ENCODE results near the gene SPOPL.

The SPOPL gene

DNA sequence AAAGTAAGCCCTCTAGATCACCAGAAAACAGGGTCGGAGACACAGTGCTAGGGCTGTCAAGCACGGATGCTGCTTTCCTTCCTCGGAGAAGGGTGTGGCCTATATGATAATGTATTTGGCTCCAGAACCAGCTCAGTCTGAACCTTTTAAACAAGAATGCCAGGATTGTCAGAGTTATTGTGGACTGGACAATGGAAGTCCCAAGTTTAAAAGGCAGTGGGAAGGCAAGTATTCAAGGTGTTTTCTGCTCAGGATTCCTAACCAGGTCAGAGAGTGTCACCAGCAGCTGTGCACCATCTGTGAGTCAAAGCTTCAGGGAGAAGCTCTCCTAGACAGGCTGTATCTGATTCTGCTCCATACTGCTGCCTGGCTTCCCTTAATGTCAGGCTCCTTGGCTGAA lies 94.8 kb downstream of the SPOPL start:
- in situ Hi-C loops (cut with HindIII; ENCODE audit: low sequenced_read_pairs) = no loop called here

DNA sequence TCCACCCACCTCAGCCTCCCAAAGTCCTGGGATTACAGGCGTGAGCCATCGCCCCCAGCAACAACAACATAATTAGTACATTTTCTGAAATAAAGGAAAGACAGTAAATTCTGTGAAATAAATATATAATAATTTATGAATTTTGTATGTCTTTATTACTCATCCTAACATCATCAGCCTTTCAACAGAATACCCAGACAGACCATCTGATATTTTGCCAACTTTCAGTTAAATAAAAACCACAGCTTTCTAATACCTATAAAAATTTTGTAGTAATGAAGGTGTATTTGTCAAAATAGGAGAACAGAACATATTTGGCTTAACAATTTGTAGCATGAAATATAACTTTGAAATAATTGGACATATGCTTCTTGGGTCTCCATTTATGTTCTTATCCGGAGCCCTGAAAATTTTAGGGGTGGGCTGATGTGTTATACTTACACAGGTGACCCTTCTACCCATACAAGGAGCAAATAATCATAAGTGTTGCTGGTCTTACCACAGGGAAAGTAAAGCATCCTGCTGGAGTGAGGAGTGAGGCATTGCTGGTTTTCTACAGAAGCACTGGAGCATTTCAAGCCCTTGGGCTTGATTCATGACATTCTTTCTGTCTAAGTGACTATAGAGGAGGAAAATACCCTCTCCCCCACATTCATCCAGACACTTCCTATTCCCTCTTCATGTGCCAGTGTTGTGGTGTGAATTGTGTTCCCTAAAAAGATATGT lies 99.3 kb downstream of the SPOPL start:
- in situ Hi-C loops (cut with HindIII; ENCODE audit: low sequenced_read_pairs) = no loop called here

DNA sequence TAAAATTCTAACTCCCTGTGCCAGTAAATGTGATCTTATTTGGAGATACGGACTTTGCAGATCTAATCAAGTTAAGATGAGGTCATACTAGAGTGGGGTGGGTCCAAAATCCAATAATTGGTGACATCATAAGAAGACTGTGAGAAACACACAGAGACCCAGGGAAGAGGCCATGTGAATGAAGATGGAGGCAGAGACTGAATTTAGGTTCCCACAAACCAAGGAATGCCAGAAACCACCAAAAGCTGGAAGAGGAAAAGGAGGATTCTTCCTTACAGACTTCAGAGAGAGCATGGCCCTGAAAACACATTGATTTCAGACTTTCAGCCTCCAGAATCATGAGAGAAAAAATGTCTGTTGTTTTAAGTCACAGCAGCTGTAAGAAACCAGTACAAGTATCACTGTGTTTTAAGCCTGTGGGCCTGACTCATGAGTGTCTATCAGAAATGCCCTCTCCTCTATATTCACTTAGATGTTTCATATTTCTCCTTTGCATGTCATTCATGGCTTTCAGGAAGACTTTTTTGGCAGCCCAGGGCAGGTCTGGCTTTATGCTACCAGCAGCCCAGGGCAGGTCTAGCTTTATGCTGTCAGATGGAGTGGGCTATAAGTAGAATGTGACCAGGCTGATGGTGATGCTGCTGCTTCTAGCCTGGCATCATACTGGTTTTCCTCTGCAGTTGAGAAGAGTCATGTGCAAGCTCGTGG lies 100.0 kb downstream of the SPOPL start:
- in situ Hi-C loops (cut with HindIII; ENCODE audit: low sequenced_read_pairs) = no loop called here

GRCh38 chr2:138602166-138602460 lies 100.5 kb downstream of the SPOPL start:
- in situ Hi-C loops (cut with HindIII; ENCODE audit: low sequenced_read_pairs) = no loop called here

GRCh38 chr2:138607746-138608145 lies 106.2 kb downstream of the SPOPL start:
- in situ Hi-C loops (cut with HindIII; ENCODE audit: low sequenced_read_pairs) = no loop called here

DNA sequence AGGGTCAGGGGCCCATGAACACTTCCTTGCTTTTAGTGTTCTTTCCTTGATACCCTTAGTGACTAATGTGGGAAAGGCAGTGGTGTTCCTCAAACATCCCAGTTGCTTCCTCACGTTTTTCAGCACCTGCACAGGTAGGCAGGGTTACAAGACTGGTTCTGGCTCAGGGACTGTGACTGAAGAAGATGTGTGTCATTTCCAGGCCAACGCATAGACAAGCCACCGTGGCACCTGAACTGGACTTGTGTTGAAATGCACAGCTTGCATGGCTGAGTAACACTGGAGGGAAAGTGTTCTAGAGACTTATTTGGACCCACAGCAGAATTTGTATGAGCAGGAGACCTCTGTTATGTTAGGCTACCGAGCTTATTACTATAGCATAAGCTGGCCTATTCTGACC lies 107.9 kb downstream of the SPOPL start:
- in situ Hi-C loops (cut with HindIII; ENCODE audit: low sequenced_read_pairs) = no loop called here

DNA sequence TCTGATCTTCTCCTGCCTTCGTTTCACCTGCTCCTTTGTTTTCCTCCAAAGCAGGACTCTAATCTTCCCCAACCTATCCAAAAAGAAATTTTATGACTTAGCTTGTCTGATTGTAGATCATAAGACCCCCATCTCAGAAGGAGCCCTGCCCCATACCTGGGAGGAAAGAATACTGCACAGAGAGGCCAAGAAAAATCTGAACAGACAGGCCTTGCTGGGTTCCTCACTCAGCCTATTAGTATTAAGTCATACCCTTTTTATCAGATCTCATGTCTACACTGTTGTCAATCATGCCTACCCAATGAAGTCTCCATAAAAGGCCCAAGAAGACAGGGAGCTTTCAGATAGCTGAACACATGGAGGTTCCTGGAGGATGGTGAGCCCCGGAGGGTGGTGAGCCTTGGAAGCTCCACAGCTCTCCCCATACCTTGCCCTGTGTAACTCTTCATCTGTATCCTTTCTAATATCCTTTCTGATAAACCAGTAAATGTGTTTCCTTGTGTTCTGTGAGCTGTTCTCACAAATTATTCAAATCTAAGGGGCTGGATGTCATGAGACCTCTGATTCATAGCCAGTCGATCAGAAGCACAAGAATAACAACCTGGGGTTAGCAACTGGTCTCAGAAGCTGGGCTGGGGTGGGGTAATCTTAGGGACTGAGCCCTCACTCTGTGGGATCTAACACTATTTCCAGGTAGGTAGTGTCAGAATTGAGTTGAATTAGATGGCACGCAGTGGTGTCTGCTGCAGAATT lies 108.8 kb downstream of the SPOPL start:
- in situ Hi-C loops (cut with HindIII; ENCODE audit: low sequenced_read_pairs) = no loop called here

- in situ Hi-C loops (cut with HindIII; ENCODE audit: low sequenced_read_pairs) = no loop called here
Measured at GRCh38 chr2:138615257-138615656, 113.7 kb downstream of the SPOPL start.

- in situ Hi-C loops (cut with HindIII; ENCODE audit: low sequenced_read_pairs) = no loop called here
Measured at GRCh38 chr2:138617026-138617425, 115.5 kb downstream of the SPOPL start.

DNA sequence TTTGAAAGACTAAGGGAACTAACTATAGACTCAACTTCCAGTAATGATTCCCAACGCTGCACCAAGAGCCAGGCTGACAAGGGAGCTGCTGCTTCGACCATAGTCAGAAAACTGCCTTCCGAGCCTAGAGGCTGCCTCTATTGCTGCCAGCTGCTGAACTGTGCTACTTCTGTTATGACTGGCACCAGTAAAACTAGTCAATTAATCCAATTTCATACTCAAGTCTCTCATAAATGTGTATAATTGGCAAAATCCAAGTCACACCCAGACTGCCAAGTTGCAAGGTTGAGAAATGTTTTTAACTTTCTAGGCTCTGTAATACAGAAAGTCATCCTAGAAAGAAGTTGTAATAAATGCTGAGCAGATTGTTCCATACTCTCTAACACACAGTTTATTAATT lies 117.4 kb downstream of the SPOPL start:
- in situ Hi-C loops (cut with HindIII; ENCODE audit: low sequenced_read_pairs) = no loop called here

DNA sequence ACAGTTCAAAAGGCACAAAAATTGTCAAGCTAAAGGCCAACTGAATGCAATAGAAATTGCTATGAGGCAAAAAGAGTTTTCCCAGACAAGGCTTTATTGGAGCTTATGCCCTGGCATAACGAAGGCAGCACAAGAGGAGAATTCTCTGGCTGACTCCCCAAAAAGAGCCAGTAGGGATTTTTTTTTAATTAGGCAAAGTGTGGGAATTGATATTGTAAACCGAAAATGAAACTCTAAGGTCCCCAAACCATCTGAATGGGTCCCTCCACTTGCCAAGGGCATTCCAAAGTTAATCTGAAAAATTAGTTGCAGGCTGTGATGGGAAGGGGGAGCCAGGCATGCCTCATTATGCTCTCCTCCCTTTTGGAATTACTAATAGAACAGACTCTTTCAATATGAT lies 118.9 kb downstream of the SPOPL start:
- in situ Hi-C loops (cut with HindIII; ENCODE audit: low sequenced_read_pairs) = no loop called here

DNA sequence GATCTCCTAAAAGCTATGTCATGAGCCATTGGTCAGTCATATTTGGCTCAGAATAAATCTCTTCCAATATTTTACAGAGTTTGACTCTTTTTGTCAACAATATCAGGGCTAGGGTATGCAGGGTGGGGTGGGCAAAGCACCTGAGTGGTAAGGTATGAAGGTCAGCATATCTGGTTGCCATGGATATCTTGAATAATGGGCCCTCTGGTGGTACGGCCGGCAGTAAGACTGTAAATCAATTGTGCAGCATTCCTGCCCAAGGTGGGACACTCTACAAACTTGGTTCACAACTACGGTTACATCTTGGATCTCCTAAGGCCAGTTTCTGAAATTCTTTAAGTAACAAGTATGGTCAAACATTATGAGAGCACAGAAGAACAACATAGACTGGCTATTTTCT lies 119.6 kb downstream of the SPOPL start:
- in situ Hi-C loops (cut with HindIII; ENCODE audit: low sequenced_read_pairs) = no loop called here

GRCh38 chr2:138622613-138623012 lies 121.0 kb downstream of the SPOPL start:
- in situ Hi-C loops (cut with HindIII; ENCODE audit: low sequenced_read_pairs) = no loop called here
